Ishikawa (cell line): ENCODE results near the gene SH3GL1.

Experiments
- CEBPB ChIP-seq: IDR thresholded peaks from 2 replicates; pipeline ENCODE4 v1.6.1; 2012
- CREB1 ChIP-seq: IDR thresholded peaks from 2 replicates; pipeline ENCODE4 v1.6.1; 2012; ENCODE audit warnings: low read depth
- EGR1 ChIP-seq: IDR thresholded peaks from 2 replicates; pipeline ENCODE4 v1.6.1; 2012
- EP300 ChIP-seq: IDR thresholded peaks from 2 replicates; pipeline ENCODE4 v1.6.1; 2012; ENCODE audit warnings: borderline replicate concordance
- FOXM1 ChIP-seq: IDR thresholded peaks from 2 replicates; pipeline ENCODE4 v1.6.1; 2012; ENCODE audit warnings: low read depth, borderline replicate concordance
- MAX ChIP-seq: IDR thresholded peaks from 2 replicates; pipeline ENCODE4 v1.6.1; 2012
- NFIC ChIP-seq: IDR thresholded peaks from 2 replicates; pipeline ENCODE4 v1.6.1; 2012
- RAD21 ChIP-seq: IDR thresholded peaks from 2 replicates; pipeline ENCODE4 v1.6.1; 2012; ENCODE audit warnings: low read depth
- REST ChIP-seq: IDR thresholded peaks from 2 replicates; pipeline ENCODE4 v1.6.1; 2012; ENCODE audit warnings: low read depth, mild to moderate bottlenecking
- TAF1 ChIP-seq: IDR thresholded peaks from 2 replicates; pipeline ENCODE4 v1.6.1; 2012; ENCODE audit warnings: low read depth, mild to moderate bottlenecking
- TCF12 ChIP-seq: IDR thresholded peaks from 2 replicates; pipeline ENCODE4 v1.6.1; 2012; ENCODE audit warnings: low read depth
- TEAD4 ChIP-seq: IDR thresholded peaks from 2 replicates; pipeline ENCODE4 v1.6.1; 2012
- USF1 ChIP-seq: IDR thresholded peaks from 2 replicates; pipeline ENCODE4 v1.6.1; 2012
- YY1 ChIP-seq: IDR thresholded peaks from 2 replicates; pipeline ENCODE4 v1.6.1; 2012; ENCODE audit warnings: low read depth
- ZBTB7A ChIP-seq: IDR thresholded peaks from 2 replicates; pipeline ENCODE4 v1.6.1; 2012; ENCODE audit warnings: low read depth

The SH3GL1 gene

GRCh38 chr19:4358709-4359626 lies 41.4 kb downstream of the SH3GL1 start:
- TF ChIP-seq REST (no peak), RAD21 (no peak), CEBPB (no peak), YY1 (no peak), CREB1 (no peak), ZBTB7A (no peak), TAF1 (no peak), EP300 (no peak), TCF12 (no peak), FOXM1 (no peak), USF1 (no peak), EGR1 (no peak)

GRCh38 chr19:4357921-4358326 lies 42.4 kb downstream of the SH3GL1 start:
- no peak for TF ChIP-seq MAX
- no peak for TF ChIP-seq REST
- no peak for TF ChIP-seq TAF1
- no peak for TF ChIP-seq USF1
- no peak for TF ChIP-seq CEBPB
- no peak for TF ChIP-seq EGR1
- TF ChIP-seq RAD21 = no peak
- no peak for TF ChIP-seq TCF12
- TF ChIP-seq CREB1 = no peak
- no peak for TF ChIP-seq YY1
- no peak for TF ChIP-seq FOXM1

GRCh38 chr19:4357095-4357797 lies 43.1 kb downstream of the SH3GL1 start:
- TF ChIP-seq TAF1 = no peak
- TF ChIP-seq RAD21 = no peak
- TF ChIP-seq CREB1 = no peak
- TF ChIP-seq TEAD4 = no peak
- no peak for TF ChIP-seq TCF12
- TF ChIP-seq CEBPB = no peak
- no peak for TF ChIP-seq MAX
- no peak for TF ChIP-seq EP300
- no peak for TF ChIP-seq REST
- no peak for TF ChIP-seq USF1

GRCh38 chr19:4354897-4355296 lies 45.5 kb downstream of the SH3GL1 start:
- TF ChIP-seq CREB1 (no peak), TEAD4 (no peak), FOXM1 (no peak), YY1 (no peak), NFIC (no peak), CEBPB (no peak), ZBTB7A (no peak), USF1 (no peak), REST (no peak), RAD21 (no peak), TCF12 (no peak), EGR1 (no peak), EP300 (no peak), TAF1 (no peak)
